ENCODE data around the gene AJUBA.
"Not testable (repeated sequence)": the region's sequence is repeated elsewhere in the genome, so short reads cannot be mapped to it uniquely, and the experiment has no call there.

The AJUBA gene

GRCh38 chr14:23006544-23007419 lies 24.4 kb upstream of the AJUBA start:
- in situ Hi-C loops (cut with MboI; ENCODE audit: low sequenced_read_pairs) = no loop called here

DNA sequence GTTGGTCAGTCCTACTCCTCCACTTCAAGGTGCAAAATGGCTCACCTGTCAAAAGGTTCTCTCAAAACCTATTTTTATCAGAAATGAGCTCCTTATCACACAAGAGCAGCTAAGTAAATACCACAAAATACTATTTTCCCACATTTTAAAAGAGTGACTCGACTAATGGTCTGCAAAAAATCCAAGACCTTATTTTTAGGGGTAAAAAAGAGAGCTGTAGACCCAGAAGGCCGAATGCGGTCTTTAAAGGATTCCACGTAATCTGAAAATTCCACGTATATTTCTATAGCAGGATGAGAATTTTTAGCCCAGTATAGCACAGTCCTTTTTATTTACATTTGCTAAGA lies 23.8 kb upstream of the AJUBA start:
- in situ Hi-C loops (cut with MboI; ENCODE audit: low sequenced_read_pairs) = no loop called here

GRCh38 chr14:23005451-23006187 lies 23.3 kb upstream of the AJUBA start:
- in situ Hi-C loops (cut with MboI; ENCODE audit: low sequenced_read_pairs) = no loop called here

DNA sequence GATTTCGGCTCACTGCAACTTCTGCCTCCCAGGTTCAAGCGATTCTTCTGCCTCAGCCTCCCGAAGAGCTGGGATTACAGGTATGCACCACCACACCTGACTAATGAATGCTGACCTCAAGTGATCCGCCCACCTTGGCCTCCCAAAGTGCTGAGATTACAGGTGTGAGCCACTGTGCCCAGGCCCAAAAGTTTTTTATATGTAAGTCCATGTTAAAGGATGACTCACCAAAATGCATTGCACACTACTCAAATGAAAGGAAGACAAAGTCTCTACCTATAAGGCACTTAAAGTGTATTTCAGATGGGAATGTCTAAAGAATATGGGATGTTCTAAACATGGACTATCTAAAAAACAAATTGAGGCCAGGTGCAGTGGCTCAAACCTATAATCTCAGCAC lies 21.9 kb upstream of the AJUBA start:
- in situ Hi-C loops (cut with MboI; ENCODE audit: low sequenced_read_pairs) = not testable (repeated sequence)

- in situ Hi-C loops (cut with MboI; ENCODE audit: low sequenced_read_pairs) = no loop called here
Measured at GRCh38 chr14:23002592-23002991, 20.2 kb upstream of the AJUBA start.

- in situ Hi-C loops (cut with MboI; ENCODE audit: low sequenced_read_pairs) = no loop called here
Measured at GRCh38 chr14:23000860-23001259, 18.5 kb upstream of the AJUBA start.

- in situ Hi-C loops (cut with MboI; ENCODE audit: low sequenced_read_pairs) = loop anchor here (10.0 kb wide), 1 partner anchor 56 kb away; the partner anchor contains the start of gene CDH24
Measured at GRCh38 chr14:22998329-22999012, 16.1 kb upstream of the AJUBA start.

- in situ Hi-C loops (cut with MboI; ENCODE audit: low sequenced_read_pairs) = loop anchor here (10.0 kb wide), 1 partner anchor 57 kb away; the partner anchor contains the start of gene CDH24
Measured at GRCh38 chr14:22997676-22998323, 15.4 kb upstream of the AJUBA start.

- in situ Hi-C loops (cut with MboI; ENCODE audit: low sequenced_read_pairs) = loop anchor here (10.0 kb wide), 1 partner anchor 58 kb away; the partner anchor contains the start of gene CDH24
Measured at GRCh38 chr14:22996768-22997654, 14.7 kb upstream of the AJUBA start.

DNA sequence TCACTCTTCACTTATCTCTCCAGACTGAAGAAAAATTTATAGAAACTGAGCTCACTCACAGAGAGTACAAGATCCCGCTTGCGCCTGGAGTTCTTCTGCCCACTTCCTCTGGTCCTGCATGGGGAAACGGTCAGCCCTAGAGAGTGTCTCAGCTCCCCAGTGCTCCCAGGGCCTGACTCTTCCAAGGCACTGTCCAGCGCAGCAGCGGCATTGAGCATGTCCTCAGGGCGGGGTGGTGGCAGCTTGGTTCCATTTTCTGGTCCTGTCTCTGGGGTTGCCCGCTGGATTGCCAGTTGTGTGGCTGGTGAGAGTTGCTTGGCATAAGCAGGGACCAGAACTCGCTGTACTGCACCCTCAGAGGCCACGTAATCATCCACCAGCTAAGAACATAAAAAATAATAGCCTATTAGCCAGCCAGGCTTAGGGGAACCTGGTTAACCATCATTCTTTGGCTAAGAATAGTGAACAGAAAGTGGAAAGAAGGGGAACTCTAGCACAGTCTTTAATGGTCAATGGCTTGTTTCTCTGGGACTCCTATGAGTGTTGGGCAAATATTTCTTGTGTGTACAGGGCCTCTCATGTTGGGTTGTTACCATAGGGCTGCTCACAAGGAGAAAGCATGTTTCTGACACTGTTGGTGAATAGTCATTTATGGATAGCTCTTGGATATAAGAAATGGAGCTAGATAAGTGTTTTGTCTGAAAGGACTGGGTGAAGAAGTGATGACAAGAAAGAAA lies 13.7 kb upstream of the AJUBA start:
- in situ Hi-C loops (cut with MboI; ENCODE audit: low sequenced_read_pairs) = loop anchor here (10.0 kb wide), 1 partner anchor 59 kb away; the partner anchor contains the start of gene CDH24

DNA sequence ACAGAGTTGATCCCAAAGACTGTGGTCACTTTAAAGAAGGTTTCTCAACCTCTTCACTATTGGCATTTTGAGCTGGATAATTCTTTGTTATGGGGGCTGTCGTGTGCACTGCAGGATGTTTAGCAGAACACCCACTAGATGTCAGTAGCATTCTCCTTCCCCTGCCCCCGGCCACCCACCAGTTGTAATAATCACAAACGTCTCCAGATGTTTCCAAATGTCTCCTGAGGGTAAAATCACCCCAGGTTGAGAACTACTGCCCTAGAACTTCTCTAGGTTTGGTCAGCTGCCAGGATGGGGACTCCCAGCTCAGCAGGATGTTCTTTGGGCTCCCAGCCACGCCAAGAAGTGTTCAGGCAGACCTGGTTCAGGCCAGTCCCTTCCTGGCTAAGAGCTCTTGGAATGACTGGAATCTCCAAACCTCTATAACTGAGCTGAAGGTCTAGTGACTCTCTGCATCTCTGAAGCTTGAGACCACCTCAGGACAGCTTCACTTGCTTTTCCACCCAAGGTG lies 12.5 kb upstream of the AJUBA start:
- in situ Hi-C loops (cut with MboI; ENCODE audit: low sequenced_read_pairs) = loop anchor here (10.0 kb wide), 1 partner anchor 60 kb away; the partner anchor contains the start of gene CDH24

DNA sequence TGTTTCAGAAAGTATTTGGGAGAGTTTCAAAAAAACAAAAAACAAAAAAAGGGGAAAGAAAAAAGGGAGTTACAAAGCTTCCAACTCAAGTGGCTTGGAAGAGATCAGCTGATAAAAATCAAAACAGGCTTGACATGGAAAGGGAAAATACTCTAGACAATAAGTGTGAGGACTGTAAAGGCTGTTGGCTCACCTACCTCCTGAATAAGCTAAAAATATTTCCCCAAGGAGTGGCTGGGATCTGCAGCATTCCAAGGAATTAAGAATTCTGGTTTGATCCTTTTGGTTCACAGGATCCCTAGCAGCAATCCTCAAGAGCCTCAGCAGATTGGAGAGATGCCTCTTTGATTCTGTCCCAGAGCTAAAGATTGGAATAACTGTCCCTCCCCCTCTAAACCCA lies 11.2 kb upstream of the AJUBA start:
- in situ Hi-C loops (cut with MboI; ENCODE audit: low sequenced_read_pairs) = loop anchor here (10.0 kb wide), 1 partner anchor 61 kb away; the partner anchor contains the start of gene CDH24

GRCh38 chr14:22991852-22992251 lies 9.5 kb upstream of the AJUBA start:
- in situ Hi-C loops (cut with MboI; ENCODE audit: low sequenced_read_pairs) = loop anchor here (10.0 kb wide), 1 partner anchor 63 kb away; the partner anchor contains the start of gene CDH24

DNA sequence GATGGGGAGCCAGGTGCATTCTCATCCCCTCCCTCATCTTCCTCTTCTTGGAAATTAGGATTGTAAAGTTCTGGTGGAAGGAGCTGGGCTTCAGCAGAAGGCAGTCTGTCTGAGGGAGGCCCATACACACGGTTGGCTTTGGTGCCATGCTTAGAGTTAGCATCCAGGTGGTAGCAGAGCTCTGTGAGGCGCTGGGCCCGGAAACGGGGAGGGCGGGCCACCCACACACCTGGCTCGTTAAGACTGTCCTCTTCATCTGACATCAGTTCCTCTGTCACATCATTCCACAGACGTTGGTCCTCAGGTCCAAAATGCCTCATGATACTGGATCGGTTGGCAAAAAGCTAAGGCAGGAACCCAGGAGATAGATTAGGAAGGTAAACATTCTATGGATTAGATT lies 4.9 kb upstream of the AJUBA start:
- in situ Hi-C loops (cut with MboI; ENCODE audit: low sequenced_read_pairs) = no loop called here

GRCh38 chr14:22986508-22987054 lies 4.2 kb upstream of the AJUBA start:
- in situ Hi-C loops (cut with MboI; ENCODE audit: low sequenced_read_pairs) = no loop called here

DNA sequence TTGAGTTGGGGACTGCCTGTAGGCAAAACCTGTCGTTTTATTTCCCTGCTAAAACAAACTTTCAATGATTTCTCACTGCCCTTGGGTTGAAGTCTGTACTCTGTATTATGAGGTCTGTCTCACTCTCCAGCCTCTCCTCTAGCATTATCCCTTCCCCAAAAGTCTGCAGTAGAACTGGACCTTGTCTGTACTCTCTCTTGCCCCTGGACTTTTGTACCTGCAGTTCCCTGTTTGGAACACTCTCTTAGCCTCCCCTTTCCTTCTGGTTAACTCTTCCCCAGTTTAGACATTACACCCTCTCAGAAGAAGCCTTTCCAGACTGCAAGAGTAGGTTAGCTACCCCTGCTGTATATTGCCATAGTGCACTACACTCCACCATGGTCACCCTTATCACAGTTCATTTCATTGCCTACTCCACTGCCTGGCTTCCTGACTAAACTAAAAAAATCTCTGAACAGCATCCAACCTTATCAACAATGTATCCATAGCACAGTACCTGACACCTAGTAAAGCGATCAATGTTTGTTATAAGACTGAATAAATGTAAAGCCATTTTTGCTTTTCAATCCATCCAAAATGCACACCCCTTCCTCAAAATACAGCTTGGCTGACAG lies 3.6 kb upstream of the AJUBA start:
- in situ Hi-C loops (cut with MboI; ENCODE audit: low sequenced_read_pairs) = no loop called here

DNA sequence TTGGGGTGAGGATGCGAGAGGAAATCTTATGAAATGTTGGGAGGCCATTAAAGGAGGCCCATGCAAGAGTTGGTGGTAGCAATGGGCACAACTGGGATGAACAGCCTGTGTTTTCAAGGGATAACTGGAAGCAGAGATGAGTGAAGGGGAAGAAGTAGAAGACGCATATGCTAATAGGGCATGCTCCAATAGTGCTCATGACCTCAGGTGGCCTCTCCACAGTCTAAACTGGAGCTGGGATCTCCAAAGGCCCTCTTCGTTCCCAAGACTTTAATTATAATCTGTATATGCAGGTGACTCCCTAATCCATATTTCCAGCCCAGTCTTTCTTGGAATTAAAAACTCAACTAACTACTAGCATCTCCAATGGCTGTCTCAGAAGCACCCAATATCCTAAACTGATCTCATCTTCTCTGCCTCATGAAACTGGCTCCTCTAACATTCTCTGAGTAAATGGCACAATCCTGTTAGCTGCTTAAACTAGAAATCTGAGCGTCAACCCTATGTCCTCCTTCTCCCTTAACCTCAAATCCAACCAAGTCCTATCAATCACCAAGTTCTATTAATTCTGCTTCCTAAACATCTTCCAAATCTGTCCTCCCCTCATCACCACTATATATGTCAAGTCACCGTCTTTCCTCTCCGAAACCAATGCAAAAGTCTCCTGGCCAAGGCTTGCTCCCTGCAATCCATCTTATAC lies 2.8 kb upstream of the AJUBA start:
- in situ Hi-C loops (cut with MboI; ENCODE audit: low sequenced_read_pairs) = no loop called here

All from HL-60/S4 treated with phorbol 12-myristate 13-acetate at 8.2 ng/mL for 4 days and 3 days (cell line).